HUES64 (cell line): ENCODE data around the gene PSTPIP1.

Experiments used
- H3K27ac ChIP-seq: 2 replicates; pipeline ENCODE4 v1.7.0; 2013; ENCODE audit warnings: low read depth, low read length, inconsistent platforms
- H3K27me3 ChIP-seq: 2 replicates; pipeline ENCODE4 v1.6.1; 2013; ENCODE audit warnings: mild to moderate bottlenecking, low read length; ENCODE audit not compliant: insufficient read depth
- H3K36me3 ChIP-seq: 2 replicates; pipeline ENCODE4 v1.6.1; 2013; ENCODE audit warnings: mild to moderate bottlenecking, low read length; ENCODE audit not compliant: insufficient read depth
- H3K4me1 ChIP-seq: 2 replicates; pipeline ENCODE4 v1.6.1; 2013; ENCODE audit warnings: mild to moderate bottlenecking, low read length, moderate library complexity; ENCODE audit not compliant: insufficient read depth
- H3K4me3 ChIP-seq: 2 replicates; pipeline ENCODE4 v1.5.1; 2013; ENCODE audit warnings: mild to moderate bottlenecking, low read length, moderate library complexity
- H3K9ac ChIP-seq: 2 replicates; pipeline ENCODE4 v1.6.1; 2013; ENCODE audit warnings: mild to moderate bottlenecking, low read depth, low read length
- H3K9me3 ChIP-seq: 2 replicates; pipeline ENCODE4 v1.6.1; 2013; ENCODE audit warnings: low read depth, low read length; ENCODE audit not compliant: insufficient read depth
- WGBS: fragments of 150-250, 120-280 bp; methylation state at CpG from one replicate; pipeline ENCODE4 v1.1.7; 2013; ENCODE audit warnings: missing lambda C conversion rate; 5-methylcytosine and 5-hydroxymethylcytosine counted together

Gene PSTPIP1

DNA sequence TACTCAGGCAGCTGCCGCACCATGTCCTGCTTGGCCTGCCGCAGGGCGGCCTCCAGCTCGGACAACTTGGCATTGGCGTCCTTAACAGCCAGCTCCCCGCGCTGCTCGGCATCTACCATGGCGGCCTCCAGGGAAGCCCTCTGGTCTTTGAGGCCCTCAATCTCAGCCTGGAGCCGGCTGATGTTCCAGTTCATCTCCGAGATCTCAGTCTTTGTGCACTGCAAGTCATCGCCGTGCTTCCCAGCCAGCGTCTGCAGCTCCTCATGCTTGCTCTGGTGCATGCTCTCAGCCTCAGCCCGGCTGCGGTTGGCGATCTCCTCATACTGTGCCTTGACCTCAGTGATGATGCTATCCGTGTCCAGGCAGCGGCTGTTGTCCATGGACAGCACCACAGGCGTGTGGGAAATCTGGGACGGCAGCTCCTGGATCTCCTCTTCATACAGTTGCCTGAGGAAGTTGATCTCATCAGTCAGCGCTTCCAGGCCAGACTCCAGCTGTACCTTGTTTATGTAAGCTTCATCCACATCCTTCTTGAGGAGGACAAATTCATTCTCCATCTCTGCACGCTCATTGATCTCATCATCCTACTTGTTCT lies 15.5 kb upstream of the PSTPIP1 start:
- Histone ChIP-seq H3K27me3 (no peaks in the 10 kb centered on the region), H3K4me3 (no peak overlapping the region), H3K4me1 (no peaks in the 10 kb centered on the region), H3K9me3 (no peaks in the 10 kb centered on the region), H3K36me3 (no peaks in the 10 kb centered on the region), H3K9ac (no peak overlapping the region), H3K27ac (no peak overlapping the region)
- WGBS = 95% methylated on average over 23 of the region's 23 CpGs

DNA sequence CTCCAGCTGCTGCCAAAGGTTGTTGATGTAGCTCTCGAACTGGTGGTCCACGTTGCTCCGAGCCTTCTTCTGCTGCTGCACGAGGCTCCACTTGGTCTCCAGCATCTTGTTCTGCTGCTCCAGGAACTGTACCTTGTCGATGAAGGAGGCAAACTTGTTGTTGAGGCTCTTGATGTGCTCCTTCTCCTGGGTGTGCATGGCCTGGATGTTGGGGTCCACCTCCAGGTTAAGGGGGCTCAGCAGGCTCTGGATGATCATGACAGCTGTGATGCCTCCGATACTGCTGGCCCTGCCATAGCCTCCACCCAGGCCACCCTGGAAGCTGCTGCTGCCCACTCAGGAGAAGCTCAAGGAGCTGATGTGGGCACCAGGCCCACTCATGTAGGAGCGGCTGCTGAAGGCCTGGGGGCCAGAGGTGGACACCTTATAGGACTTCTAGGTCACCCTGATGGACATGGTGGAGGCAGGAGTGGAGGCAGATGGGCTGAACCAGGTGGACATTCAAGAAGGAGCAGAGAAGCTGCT lies 14.9 kb upstream of the PSTPIP1 start:
- Histone ChIP-seq H3K9me3 (no peaks in the 10 kb centered on the region), H3K9ac (no peak overlapping the region), H3K36me3 (no peaks in the 10 kb centered on the region), H3K4me1 (no peaks in the 10 kb centered on the region), H3K27ac (no peak overlapping the region), H3K4me3 (no peak overlapping the region), H3K27me3 (no peaks in the 10 kb centered on the region)
- WGBS = 92% methylated on average over 7 of the region's 7 CpGs

DNA sequence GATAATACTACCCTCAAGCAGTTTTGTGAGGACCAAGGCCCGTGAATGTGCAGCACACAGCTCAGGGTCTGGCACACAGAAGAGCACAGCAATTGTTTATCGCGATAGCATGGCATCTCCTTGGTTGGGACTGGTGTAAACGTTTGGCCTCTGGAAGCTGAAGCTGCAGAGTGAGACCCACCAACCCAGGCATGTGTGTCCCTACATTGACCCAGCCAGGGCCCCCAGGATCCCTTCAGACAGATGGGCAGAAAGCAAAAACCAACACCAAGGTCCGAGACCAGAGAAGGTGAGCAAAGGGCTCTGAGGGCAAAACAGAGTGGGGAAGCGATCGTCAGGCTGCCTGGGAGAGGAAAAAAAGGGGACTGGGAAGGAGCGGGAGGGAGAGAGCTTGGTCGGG lies 12.6 kb upstream of the PSTPIP1 start:
- H3K4me3 ChIP-seq = no peak overlapping the region
- H3K9me3 ChIP-seq = no peaks in the 10 kb centered on the region
- no peaks in the 10 kb centered on the region for H3K36me3 ChIP-seq
- no peak overlapping the region for H3K9ac ChIP-seq
- no peaks in the 10 kb centered on the region for H3K4me1 ChIP-seq
- WGBS = 92% methylated on average over 9 of the region's 9 CpGs
- H3K27me3 ChIP-seq = no peaks in the 10 kb centered on the region
- no peak overlapping the region for H3K27ac ChIP-seq

DNA sequence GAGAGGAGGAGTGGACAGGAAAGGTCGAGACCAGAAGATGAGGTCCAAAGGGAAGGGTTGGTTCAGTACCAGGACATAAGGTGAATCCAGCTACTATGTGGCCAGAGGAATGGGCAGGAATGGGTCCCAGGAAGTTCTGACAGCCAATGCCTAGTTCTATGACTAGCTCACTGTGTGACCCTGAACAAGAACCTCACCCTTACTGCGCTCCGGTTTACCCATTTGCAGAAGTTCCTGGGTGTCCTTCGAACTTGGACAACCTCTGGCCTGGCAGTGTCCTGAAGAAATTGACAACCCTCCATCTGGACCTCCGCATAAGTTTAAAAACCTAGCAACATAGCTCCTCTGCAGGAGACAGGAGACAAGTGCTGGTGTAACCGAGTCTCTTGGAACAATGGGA lies 12.2 kb upstream of the PSTPIP1 start:
- no peaks in the 10 kb centered on the region for H3K36me3 ChIP-seq
- H3K27me3 ChIP-seq = no peaks in the 10 kb centered on the region
- H3K9me3 ChIP-seq = no peaks in the 10 kb centered on the region
- no peak overlapping the region for H3K9ac ChIP-seq
- H3K4me3 ChIP-seq = no peak overlapping the region
- no peaks in the 10 kb centered on the region for H3K4me1 ChIP-seq
- H3K27ac ChIP-seq = no peak overlapping the region
- WGBS = 74% methylated on average over 6 of the region's 6 CpGs

DNA sequence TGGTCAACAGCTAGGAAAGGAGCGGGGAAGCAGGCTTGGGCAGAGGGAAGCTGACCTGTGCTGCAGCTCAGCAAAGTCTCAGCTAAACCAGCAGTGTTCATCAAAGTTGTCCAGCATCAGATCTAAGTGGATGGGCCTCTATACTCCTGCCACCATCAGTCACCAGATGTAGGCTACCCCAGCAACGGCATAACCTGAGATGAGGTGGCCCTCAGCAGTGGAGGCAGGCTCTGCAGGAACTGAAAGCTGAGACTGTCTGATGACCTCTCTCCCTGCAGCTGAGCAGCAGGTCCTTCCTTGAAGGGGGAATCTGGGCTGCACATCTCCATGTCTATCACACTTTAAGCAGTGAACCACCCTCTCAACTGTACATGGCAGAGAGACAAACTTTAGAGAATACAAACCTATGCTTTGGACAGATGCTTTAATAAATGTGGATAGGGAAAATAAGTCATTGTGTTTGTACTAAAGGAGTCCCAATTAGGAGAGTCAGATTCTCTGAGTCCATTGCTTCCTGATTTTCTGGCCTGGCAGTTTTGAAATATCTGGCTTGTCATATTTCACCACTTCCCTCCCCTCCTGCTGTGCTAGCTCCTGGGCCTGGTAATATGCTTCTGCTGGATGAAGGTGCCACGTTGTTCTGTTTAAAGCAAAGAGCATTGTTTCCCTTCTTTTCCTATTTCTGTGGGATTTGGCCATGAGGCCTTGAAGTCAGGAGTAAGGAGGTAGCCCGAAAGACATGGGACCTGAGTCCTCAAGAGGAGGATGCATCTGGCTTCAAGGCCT lies 11.1 kb upstream of the PSTPIP1 start:
- WGBS = 88% methylated on average over 4 of the region's 4 CpGs
- H3K4me3 ChIP-seq = no peak overlapping the region
- H3K27me3 ChIP-seq = no peaks in the 10 kb centered on the region
- no peaks in the 10 kb centered on the region for H3K9me3 ChIP-seq
- H3K27ac ChIP-seq = no peak overlapping the region
- H3K36me3 ChIP-seq = no peaks in the 10 kb centered on the region
- H3K9ac ChIP-seq = no peak overlapping the region
- H3K4me1 ChIP-seq = peaks cover 5% of the 10 kb centered on the region; the same call in 1 of the 2 replicates

DNA sequence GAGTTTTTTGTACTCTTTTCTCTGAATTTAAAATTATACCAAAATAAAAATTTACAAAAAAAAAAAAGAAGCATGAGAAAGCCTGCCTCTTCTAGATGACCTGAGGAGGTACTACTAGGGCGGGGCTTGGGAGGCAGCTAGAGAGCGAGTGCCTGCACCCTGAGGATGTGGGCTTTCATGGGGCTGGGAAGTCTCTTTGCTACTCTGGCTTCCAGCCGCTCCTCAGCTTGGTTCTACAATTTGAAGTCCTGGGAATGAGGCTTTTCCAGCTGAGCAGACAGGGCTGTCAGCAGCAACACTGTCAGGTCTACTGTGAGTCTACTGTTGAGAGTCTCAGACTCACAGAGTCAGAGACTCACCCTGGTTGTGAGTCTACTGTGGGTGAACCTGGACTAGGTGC lies 8.2 kb upstream of the PSTPIP1 start:
- Histone ChIP-seq H3K9ac (no peak overlapping the region), H3K27me3 (no peaks in the 10 kb centered on the region), H3K4me1 (peaks cover 6% of the 10 kb centered on the region; the same call in 1 of the 2 replicates), H3K27ac (no peak overlapping the region), H3K36me3 (no peaks in the 10 kb centered on the region), H3K9me3 (no peaks in the 10 kb centered on the region), H3K4me3 (no peak overlapping the region)
- 83% methylated on average over 3 of the region's 3 CpGs for WGBS

DNA sequence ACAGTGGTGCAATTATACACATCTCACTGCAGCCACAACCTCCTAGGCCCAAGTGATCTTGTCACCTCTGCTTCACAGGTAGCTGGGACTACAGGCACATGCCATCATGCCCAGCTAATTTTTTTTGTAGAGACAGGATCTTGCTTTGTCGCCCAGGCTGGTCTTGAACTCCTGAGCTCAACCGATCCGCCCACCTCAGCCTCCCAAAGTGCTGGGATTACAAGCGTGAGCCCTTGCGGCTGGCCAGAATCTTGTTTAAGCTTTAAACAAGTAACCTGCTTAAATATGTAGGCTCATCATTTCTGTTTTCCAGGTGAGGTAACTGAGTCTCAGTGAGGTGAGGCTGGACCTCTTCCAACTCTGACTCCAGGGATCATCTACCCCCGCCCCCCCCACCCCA lies 7.7 kb upstream of the PSTPIP1 start:
- Histone ChIP-seq H3K4me1 (peaks cover 6% of the 10 kb centered on the region; the same call in 1 of the 2 replicates), H3K27ac (no peak overlapping the region), H3K27me3 (no peaks in the 10 kb centered on the region), H3K4me3 (no peak overlapping the region), H3K36me3 (no peaks in the 10 kb centered on the region), H3K9me3 (no peaks in the 10 kb centered on the region), H3K9ac (no peak overlapping the region)
- 86% methylated on average over 6 of the region's 6 CpGs for WGBS

DNA sequence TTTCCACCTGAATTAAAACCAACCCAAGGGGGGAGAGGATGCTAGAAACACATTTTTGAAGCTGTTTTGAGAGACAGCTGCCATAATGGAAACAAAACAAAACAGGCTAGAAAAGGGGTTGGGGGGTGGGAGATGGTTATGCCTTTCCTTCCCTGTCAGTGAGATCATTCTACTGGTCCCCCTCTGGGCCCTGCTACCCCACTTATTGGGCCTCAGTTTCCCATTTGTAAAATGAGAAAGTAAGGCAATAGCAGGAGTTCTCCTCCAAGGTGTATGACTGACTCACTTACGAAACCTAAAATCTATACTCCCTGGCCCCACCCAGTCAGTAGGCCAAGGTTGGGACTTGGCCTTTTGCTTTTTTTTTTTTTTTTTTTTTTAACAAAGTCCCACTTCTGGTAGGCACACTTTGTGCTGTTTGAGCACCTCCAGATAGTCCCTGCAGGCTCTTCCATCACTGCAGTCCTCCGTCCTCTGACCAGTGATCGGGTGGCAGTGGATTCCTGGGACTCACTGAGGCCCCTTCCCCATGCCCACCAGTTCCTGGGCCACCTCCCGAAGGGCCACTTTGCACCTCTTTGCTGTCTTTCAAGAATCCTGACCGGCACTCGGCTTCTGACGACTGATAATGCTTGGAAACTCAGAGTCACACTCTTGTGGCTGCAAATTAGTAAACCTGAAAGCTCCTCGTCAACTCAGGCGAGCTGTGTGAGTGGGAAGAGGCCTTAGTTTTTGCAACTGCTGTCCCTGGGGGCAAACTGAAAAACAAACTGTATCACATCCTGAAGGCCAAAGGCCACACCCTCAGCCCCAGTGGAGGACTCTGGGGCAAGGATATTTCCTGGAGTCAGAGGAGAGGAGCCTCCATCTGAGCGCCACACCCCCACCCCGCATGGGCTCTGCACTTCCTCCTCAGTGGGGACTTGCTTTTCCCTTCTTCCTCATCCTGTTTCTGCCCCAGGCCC lies 6.7 kb upstream of the PSTPIP1 start:
- H3K27me3 ChIP-seq = no peaks in the 10 kb centered on the region
- H3K27ac ChIP-seq = no peak overlapping the region
- H3K4me3 ChIP-seq = no peak overlapping the region
- H3K9ac ChIP-seq = no peak overlapping the region
- no peaks in the 10 kb centered on the region for H3K9me3 ChIP-seq
- H3K4me1 ChIP-seq = peaks cover 6% of the 10 kb centered on the region; the same call in 1 of the 2 replicates
- no peaks in the 10 kb centered on the region for H3K36me3 ChIP-seq
- WGBS = 78% methylated on average over 11 of the region's 11 CpGs

DNA sequence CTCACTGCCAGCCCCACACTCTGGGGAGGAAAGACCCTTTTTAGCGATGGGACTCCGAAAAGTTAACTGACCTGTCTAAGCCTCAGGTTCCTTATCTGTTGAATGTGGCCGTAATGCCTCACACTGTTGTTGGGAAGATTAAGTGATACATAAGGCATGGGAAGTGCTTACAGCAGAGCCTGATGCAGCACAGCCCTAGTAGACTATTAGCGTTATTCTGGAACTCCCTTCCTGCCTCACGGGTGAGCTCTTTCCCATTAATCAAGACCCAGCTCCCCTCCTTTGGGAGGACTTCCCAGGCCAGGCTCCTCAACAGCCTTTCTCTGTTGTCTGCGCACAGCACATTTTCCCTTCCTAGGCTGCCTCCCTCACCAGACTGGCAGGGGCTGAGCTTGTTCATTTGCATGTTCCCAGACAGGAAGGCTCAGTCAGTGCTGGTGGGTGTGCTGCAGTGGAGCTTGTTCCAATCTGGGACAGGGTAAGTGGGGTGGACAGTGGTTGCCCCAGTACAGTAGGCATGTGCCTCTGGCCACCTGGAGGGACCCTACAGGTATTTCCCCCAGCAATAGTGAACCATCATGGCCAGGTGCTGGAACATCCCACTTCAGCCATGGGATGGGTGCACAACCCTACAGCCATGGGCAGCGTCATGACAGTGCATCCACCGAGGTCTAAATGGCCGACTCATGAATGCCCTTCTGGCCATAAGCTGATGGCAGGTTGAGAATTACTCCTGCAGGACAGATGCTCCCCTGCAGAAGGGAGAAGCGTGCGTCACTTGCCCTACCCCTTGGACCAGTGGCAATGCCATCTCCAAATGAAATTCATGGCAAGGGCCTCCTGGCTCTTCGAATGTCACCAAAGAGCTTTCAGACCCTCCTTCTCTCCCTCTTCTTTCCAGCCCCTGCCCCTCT lies 5.8 kb upstream of the PSTPIP1 start:
- 86% methylated on average over 12 of the region's 12 CpGs for WGBS
- Histone ChIP-seq H3K36me3 (no peaks in the 10 kb centered on the region), H3K27ac (no peak overlapping the region), H3K27me3 (no peaks in the 10 kb centered on the region), H3K9me3 (no peaks in the 10 kb centered on the region), H3K9ac (no peak overlapping the region), H3K4me3 (no peak overlapping the region), H3K4me1 (peaks cover 6% of the 10 kb centered on the region; the same call in 1 of the 2 replicates)

DNA sequence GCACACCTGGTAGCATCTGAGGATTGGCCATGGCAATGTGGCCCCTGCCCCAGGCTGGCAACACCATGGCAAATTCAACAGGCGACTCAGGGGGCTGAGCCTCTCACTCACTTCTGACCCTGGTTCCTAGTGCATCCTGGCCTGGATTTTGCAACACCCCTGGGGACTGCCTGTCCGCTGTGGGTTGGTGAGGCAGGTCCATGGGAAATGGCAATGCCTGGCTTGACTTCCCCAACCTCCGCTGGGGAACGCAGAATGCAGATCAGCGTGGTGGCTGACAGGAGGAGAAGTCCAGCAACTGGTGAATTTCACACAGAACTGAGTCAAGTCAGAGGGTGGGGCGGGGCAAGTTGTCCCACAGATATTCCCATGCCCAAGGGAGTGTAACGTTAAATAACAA lies 3.9 kb upstream of the PSTPIP1 start:
- H3K27me3 ChIP-seq = no peaks in the 10 kb centered on the region
- no peak overlapping the region for H3K4me3 ChIP-seq
- H3K36me3 ChIP-seq = no peaks in the 10 kb centered on the region
- H3K27ac ChIP-seq = no peak overlapping the region
- 82% methylated on average over 7 of the region's 7 CpGs for WGBS
- no peaks in the 10 kb centered on the region for H3K9me3 ChIP-seq
- no peak overlapping the region for H3K9ac ChIP-seq
- peaks cover 6% of the 10 kb centered on the region; the same call in 1 of the 2 replicates for H3K4me1 ChIP-seq
